ENCODE measurements around the gene KRT3. TPM values are rescaled to one million over a fixed set of nuclear protein-coding genes. Genes with fewer than 3 reads are reported as not detected.

KRT3 gene
- total RNA-seq, 2 experiments from 2014 or later: not detected

- H3K27me3 Mint-ChIP-seq: no peaks in the 10 kb centered on the region
- no peaks in the 10 kb centered on the region for H3K9me3 Mint-ChIP-seq
- CTCF ChIA-PET: no interaction called here
- intact Hi-C loops (cut with micrococcal nuclease): no loop called here
- no peak for DNase-seq
- no peaks in the 10 kb centered on the region for H3K4me1 Mint-ChIP-seq (ENCODE audit: low read depth)
- H3K27ac Mint-ChIP-seq: no peak overlapping the region
- no peak overlapping the region for H3K4me3 Mint-ChIP-seq
- no peaks in the 10 kb centered on the region for H3K36me3 Mint-ChIP-seq
- POLR2A ChIA-PET: no interaction called here
These were observed 29.0 kb upstream of the KRT3 start for GRCh38 chr12:52824741-52825410.

DNA sequence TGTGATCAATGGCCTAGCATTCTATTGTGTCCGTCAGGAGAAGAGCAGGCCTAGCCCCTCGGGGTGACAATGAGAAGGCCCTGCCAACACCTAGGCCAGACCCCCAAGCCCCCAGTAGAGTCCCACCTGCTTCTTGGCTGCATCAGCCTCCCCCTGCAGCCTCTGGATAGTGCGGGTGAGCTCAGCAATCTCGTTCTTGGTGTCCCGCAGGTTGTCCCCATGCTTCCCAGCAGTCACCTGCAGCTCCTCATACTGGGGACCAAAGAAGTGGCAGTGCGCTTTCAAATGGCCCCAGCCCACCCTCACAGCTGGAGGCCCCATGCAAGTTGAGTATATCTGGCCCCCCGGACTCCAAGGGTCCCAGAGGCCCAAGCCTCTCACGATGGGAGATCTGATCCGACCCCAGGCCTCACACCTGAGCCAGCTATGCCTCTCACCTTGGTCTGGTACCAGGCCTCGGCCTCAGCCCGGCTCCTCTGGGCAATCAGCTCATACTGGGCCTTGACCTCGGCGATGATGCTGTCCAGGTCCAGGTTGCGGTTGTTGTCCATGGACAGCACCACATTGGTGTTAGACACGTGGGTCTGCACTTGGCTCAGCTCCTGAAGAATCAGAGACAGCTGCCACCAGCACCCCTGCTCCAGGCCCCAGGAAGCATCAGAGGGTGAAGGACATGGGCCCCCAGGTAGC lies 28.0 kb upstream of the KRT3 start:
- Mint-ChIP-seq H3K27me3 (no peaks in the 10 kb centered on the region), H3K9me3 (no peaks in the 10 kb centered on the region), H3K27ac (no peak overlapping the region), H3K36me3 (no peaks in the 10 kb centered on the region), H3K4me3 (no peak overlapping the region), H3K4me1 (ENCODE audit: low read depth) (no peaks in the 10 kb centered on the region)
- intact Hi-C loops (cut with micrococcal nuclease): no loop called here
- CTCF ChIA-PET: no interaction called here
- POLR2A ChIA-PET: no interaction called here
- DNase-seq: no peak

- Mint-ChIP-seq H3K4me1 (ENCODE audit: low read depth) (no peaks in the 10 kb centered on the region), H3K36me3 (no peaks in the 10 kb centered on the region), H3K27ac (no peak overlapping the region), H3K9me3 (no peaks in the 10 kb centered on the region), H3K27me3 (peaks cover 2% of the 10 kb centered on the region), H3K4me3 (no peak overlapping the region)
- intact Hi-C loops (cut with micrococcal nuclease): no loop called here
- CTCF ChIA-PET: no interaction called here
- no peak for DNase-seq
- POLR2A ChIA-PET: no interaction called here
These were observed 27.0 kb upstream of the KRT3 start for GRCh38 chr12:52822771-52823510.

- CTCF ChIA-PET: no interaction called here
- intact Hi-C loops (cut with micrococcal nuclease): no loop called here
- DNase-seq: no peak
- no peaks in the 10 kb centered on the region for H3K4me1 Mint-ChIP-seq (ENCODE audit: low read depth)
- no peaks in the 10 kb centered on the region for H3K36me3 Mint-ChIP-seq
- POLR2A ChIA-PET: no interaction called here
- H3K27me3 Mint-ChIP-seq: peaks cover 2% of the 10 kb centered on the region
- no peaks in the 10 kb centered on the region for H3K9me3 Mint-ChIP-seq
- no peak overlapping the region for H3K27ac Mint-ChIP-seq
- H3K4me3 Mint-ChIP-seq: no peak overlapping the region
These were observed 26.1 kb upstream of the KRT3 start for GRCh38 chr12:52821826-52822660.

- no peaks in the 10 kb centered on the region for H3K9me3 Mint-ChIP-seq
- no peaks in the 10 kb centered on the region for H3K4me1 Mint-ChIP-seq (ENCODE audit: low read depth)
- POLR2A ChIA-PET: no interaction called here
- no peak overlapping the region for H3K27ac Mint-ChIP-seq
- intact Hi-C loops (cut with micrococcal nuclease): no loop called here
- CTCF ChIA-PET: no interaction called here
- no peak overlapping the region for H3K4me3 Mint-ChIP-seq
- H3K36me3 Mint-ChIP-seq: no peaks in the 10 kb centered on the region
- peaks cover 2% of the 10 kb centered on the region for H3K27me3 Mint-ChIP-seq
- no peak for DNase-seq
These were observed 25.3 kb upstream of the KRT3 start for GRCh38 chr12:52821071-52821730.

DNA sequence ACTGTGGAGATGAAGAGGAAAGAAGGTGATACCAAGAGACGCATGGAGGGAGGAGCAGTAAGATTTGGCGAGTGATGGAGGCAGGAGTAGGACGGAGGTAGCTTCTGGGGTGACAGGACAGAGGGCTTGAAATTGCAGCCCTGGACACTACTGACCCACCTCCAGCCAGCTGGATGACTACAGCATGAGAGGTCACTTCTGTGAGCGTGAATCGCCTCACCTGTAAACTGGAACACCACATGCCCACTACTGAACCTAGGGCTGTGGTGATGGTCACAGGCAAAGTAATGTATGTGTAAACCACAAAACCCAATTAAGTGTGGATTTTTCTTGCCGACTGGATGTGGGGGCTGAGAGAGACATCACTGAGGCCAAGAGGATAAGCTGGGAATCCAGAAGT lies 24.6 kb upstream of the KRT3 start:
- no peak for DNase-seq
- no peaks in the 10 kb centered on the region for H3K4me1 Mint-ChIP-seq (ENCODE audit: low read depth)
- no peaks in the 10 kb centered on the region for H3K36me3 Mint-ChIP-seq
- POLR2A ChIA-PET: no interaction called here
- H3K4me3 Mint-ChIP-seq: no peak overlapping the region
- H3K9me3 Mint-ChIP-seq: no peaks in the 10 kb centered on the region
- CTCF ChIA-PET: no interaction called here
- H3K27me3 Mint-ChIP-seq: peaks cover 2% of the 10 kb centered on the region
- no peak overlapping the region for H3K27ac Mint-ChIP-seq
- intact Hi-C loops (cut with micrococcal nuclease): no loop called here

DNA sequence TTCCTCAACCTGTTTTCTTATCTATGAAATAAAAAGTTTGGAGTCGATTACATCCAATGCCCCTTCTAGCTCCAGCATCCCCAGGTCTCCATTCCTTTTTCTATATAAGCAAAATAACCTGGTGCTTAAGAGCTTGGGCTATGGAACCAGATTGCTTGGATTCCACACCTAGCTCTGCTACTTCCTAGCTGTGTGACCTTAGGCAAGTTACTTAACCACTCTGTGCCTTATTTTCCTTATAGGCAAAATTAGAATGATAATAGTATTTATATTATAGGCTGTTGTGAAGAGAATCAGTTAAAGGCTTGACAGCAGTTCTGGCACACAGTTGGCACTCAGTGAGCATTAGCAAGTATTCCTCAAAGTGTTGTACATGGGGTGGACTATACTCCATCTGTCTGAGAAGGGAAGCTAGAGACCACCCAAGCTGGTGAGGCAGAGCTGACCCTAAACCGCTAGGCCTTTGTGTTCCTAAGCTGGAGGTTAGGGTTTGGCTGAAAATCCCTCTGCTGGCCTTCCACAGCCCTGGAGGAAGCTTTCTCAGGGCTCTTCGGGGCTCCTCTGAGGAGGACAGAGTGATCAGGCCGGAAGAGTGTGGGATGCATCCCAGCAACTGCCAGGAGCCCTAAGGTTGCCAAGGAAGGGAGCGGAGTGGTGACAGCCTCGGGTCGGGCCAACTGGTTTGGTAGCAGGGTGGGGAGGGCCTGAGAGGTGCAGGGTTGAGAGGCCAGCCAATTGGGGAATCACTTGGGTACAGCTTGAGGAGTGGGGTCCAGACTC lies 24.0 kb upstream of the KRT3 start:
- Mint-ChIP-seq H3K9me3 (no peaks in the 10 kb centered on the region), H3K27me3 (peaks cover 2% of the 10 kb centered on the region), H3K36me3 (no peaks in the 10 kb centered on the region), H3K4me3 (no peak overlapping the region), H3K4me1 (ENCODE audit: low read depth) (no peaks in the 10 kb centered on the region), H3K27ac (no peak overlapping the region)
- DNase-seq: no peak
- ChIA-PET POLR2A (no interaction called here), CTCF (no interaction called here)
- intact Hi-C loops (cut with micrococcal nuclease): no loop called here

DNA sequence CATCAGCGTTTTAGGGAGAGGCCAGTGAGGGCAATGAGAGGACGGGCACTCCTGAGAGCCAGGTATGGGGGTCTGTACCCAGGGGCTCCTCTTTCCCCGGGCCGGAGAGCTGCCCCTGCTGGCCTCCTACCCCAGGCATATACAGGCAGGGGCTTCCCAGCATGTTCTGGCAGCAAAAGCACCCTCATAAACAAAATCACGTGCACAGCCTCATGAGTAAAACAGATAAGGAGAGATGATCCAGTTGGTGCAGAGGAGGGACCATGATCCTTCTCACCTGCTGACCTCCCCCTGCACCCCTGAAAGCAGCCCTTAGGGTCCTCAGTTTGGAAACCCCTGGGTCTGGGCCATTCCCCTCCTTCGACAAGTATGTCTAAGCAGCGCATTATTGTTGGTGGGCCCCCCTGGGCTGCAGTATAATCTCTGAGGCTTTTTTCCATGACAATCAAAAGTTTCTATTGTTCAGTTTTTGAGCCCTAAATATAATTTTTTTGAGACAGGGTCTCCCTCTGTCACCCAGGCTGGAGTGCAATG lies 23.0 kb upstream of the KRT3 start:
- peaks cover 2% of the 10 kb centered on the region for H3K27me3 Mint-ChIP-seq
- H3K4me3 Mint-ChIP-seq: no peak overlapping the region
- intact Hi-C loops (cut with micrococcal nuclease): no loop called here
- ChIA-PET CTCF (no interaction called here), POLR2A (no interaction called here)
- no peaks in the 10 kb centered on the region for H3K9me3 Mint-ChIP-seq
- H3K4me1 Mint-ChIP-seq (ENCODE audit: low read depth): no peaks in the 10 kb centered on the region
- H3K36me3 Mint-ChIP-seq: no peaks in the 10 kb centered on the region
- no peak overlapping the region for H3K27ac Mint-ChIP-seq
- DNase-seq: no peak

DNA sequence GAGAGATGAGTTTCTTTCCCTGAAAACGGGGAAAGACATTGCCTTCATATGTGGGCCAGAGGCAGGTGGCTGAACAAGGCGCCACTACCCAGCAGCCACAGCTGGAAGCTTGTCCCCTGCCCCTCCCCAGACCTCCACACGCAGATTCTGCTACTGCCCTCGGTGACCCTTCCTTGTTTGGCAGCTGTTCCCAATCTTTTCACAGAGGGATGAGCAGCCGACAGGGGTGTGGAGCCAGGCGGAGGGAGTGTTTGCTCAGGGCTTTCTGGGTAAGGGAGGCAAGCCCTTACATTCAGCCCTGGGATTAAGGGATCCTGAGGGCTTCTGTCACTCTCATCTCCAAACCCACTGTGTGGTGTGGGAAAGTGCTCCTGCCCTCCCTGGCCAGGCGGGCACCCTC lies 22.5 kb upstream of the KRT3 start:
- no peak for DNase-seq
- Mint-ChIP-seq H3K4me1 (ENCODE audit: low read depth) (no peaks in the 10 kb centered on the region), H3K9me3 (no peaks in the 10 kb centered on the region), H3K36me3 (no peaks in the 10 kb centered on the region), H3K27me3 (peaks cover 2% of the 10 kb centered on the region), H3K27ac (no peak overlapping the region), H3K4me3 (no peak overlapping the region)
- ChIA-PET CTCF (no interaction called here), POLR2A (no interaction called here)
- intact Hi-C loops (cut with micrococcal nuclease): no loop called here

DNA sequence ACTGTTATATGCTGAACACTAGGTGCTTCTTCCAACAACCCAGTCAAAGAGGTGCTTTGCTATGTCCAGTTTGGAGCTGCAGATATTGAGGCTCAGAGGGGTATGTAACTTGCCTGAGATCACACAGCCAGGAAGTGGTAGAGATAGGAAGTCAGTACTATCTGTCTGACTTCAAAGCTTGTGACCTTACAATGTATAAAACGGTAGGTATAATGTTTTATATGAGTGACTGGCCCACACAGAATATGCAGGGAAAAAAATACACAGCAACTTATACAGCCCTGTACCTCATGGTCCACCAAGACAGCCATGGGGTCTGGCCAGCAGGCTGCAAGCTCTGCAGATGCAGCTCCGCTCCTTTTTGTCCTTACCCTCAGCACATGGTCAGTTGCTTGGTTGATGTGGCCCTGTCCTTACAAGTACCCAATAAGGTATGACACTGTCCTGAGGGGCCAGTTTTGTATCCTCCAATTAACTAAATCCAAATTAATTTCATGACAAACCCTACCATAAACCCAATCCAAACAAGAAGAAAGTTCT lies 21.9 kb upstream of the KRT3 start:
- DNase-seq: no peak
- no peaks in the 10 kb centered on the region for H3K4me1 Mint-ChIP-seq (ENCODE audit: low read depth)
- H3K36me3 Mint-ChIP-seq: no peaks in the 10 kb centered on the region
- ChIA-PET POLR2A (no interaction called here), CTCF (interaction anchor here (0.6 kb wide), 1 partner anchor 988 kb away, joined by 5 read pairs; no protein-coding TSS in a partner anchor)
- H3K9me3 Mint-ChIP-seq: no peaks in the 10 kb centered on the region
- intact Hi-C loops (cut with micrococcal nuclease): no loop called here
- H3K4me3 Mint-ChIP-seq: no peak overlapping the region
- no peak overlapping the region for H3K27ac Mint-ChIP-seq
- peaks cover 2% of the 10 kb centered on the region for H3K27me3 Mint-ChIP-seq

DNA sequence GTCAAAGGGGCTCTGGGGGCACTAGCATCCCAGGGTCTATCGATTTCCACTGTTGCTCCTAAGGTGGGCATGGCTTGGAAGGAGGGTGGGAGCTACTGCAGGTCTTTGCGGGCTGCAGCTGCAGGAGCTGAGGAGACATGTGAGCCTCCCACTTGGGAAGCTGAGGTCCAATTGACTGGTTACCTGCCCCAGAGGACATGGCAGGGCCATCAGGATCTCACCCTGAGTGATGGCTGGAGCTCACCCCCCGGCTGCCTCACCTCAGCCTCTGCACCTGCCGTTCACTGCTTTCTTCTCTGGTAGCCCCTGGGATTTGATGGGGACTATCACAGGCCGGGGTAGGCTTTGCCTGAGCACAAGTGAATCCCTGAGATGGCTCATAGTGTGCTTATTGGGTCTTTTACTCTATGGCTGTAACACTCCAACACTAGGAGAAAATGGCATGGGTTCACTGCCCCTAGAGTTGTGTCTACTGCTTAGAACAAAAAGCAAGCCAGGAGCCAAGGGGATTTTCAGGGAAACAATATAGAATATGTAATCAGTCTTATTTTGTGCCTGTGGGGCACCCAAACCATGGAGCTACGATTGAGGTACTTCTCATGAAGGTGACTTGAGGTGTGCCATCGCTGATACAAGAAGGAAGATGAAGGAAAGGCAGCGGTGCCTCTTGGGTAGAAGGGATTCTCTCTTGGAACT lies 21.2 kb upstream of the KRT3 start:
- POLR2A ChIA-PET: no interaction called here
- Mint-ChIP-seq H3K27me3 (peaks cover 2% of the 10 kb centered on the region), H3K9me3 (no peaks in the 10 kb centered on the region), H3K4me3 (no peak overlapping the region), H3K27ac (no peak overlapping the region), H3K36me3 (no peaks in the 10 kb centered on the region), H3K4me1 (ENCODE audit: low read depth) (no peaks in the 10 kb centered on the region)
- DNase-seq: no peak
- intact Hi-C loops (cut with micrococcal nuclease): no loop called here
- CTCF ChIA-PET: interaction anchor here (0.6 kb wide), 1 partner anchor 987 kb away, joined by 5 read pairs; no protein-coding TSS in a partner anchor
